ENCODE data around the gene ADIPOQ.

GRCh38 chr3:186825872-186826409 lies 16.6 kb upstream of the ADIPOQ start:
- no peak for TF ChIP-seq CTCF (IDR thresholded peaks at IDR 0.05)
- TF ChIP-seq POLR2A (IDR thresholded peaks at IDR 0.05): no peak
- TF ChIP-seq EP300 (IDR thresholded peaks at IDR 0.05): no peak
- TF ChIP-seq POLR2AphosphoS5 (IDR thresholded peaks at IDR 0.05): no peak
